GM21390 (cell line): ENCODE measurements around the gene MYO15B.

Experiments
- ATAC-seq: cut with Tn5 transposase; IDR thresholded peaks from one replicate; pipeline ENCODE4 v1.9.1; 2021; ENCODE audit not compliant: unreplicated experiment

Gene MYO15B

DNA sequence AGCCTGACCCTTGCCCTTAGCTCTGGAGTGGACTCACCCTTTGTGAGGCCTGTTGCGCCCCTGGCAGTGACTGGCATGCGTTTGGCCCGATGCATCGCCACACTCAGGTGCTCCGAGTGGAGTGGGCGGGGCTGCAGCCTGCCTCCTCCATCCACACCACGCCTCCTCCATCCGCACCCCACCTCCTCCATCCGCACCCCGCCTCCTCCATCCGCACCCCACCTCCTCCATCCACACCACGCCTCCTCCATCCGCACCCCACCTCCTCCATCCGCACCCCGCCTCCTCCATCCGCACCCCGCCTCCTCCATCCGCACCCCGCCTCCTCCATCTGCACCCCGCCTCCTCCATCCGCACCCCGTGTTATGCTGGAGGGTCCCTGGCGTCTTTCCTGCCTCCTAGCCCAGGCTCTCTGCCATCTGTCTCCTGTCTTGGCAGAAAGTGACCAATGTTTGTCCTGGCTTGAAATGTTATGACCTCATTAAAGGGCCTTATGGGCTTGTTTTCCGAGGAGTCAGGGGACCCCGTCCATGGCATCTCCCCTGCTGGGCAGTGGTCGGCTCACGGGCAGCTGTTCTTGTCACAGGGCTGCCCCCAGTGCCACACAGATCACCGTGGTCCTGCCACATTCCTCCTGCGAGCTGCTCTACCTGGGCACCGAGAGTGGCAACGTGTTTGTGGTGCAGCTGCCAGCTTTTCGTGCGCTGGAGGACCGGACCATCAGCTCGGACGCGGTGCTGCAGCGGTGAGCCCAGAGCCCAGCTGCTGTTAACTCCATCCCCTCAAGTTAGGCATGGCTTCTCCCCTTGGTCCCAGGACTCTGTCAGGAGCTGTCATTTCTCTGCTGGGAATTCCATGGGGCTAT lies 28.7 kb upstream of the MYO15B start:
- no peak for ATAC-seq

- no peak for ATAC-seq
These were observed 27.6 kb upstream of the MYO15B start for GRCh38 chr17:75559958-75560533.

DNA sequence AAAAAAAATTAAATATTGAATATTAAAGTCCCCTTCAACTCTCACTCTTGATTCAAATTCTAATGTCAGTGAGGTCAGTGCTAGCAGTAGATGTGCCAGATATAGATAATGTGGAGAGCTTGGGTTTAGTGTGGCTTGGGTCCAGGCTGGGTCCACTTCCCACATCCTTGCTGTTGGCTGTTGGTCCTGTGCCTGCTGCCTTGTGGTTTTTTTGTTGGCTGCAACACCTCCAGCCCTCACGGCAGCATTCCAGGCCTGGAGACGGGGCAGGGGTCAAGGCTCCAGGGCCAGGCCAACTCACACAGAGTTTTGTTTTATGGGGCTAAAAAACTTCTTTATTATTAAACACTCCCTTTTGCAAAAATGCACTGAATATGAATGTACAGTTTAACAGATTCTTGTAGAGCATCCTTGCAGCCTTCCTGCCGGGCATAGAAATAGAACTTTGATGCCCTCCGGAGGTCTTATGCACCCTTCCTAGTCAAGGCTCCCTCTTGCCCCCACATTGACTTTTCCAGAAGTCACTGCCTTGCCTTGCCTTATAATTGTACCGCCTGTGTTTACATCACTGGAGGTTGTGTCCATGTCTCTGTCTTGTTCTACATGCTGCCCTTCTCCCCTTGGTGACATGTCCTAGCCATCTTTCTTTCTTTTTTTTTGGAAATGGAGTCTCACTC lies 25.5 kb upstream of the MYO15B start:
- no peak for ATAC-seq

DNA sequence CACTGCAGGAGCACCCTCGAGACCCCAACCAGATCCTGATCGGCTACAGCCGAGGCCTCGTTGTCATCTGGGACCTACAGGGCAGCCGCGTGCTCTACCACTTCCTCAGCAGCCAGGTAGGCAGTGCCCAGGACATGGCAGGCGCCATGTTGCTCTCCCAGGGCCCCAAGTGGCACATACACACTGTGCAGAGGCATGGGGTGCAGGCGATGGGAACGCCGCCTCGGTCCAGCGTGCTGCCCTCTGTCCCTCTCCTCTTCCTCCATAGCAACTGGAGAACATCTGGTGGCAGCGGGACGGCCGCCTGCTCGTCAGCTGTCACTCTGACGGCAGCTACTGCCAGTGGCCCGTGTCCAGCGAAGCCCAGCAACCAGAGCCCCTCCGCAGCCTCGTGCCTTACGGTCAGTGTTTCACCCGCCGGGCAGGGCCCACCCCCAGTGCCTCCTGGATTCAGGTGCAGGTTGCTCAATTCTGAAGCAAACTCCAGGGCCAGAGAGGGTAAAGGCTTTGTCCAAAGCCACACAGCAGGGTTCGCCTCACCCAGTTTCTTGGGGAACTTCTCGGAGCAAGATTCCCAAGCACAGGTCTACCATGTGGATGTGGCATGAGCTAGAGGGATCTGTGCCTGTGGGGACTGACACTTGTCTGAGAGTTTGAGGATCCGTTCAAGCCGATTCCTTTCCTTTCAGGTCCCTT lies 24.4 kb upstream of the MYO15B start:
- ATAC-seq: no peak

GRCh38 chr17:75564195-75564594 lies 23.4 kb upstream of the MYO15B start:
- ATAC-seq: no peak

- no peak for ATAC-seq
These were observed 22.5 kb upstream of the MYO15B start for GRCh38 chr17:75565066-75565465.

- no peak for ATAC-seq
These were observed 22.0 kb upstream of the MYO15B start for GRCh38 chr17:75565618-75566017.

DNA sequence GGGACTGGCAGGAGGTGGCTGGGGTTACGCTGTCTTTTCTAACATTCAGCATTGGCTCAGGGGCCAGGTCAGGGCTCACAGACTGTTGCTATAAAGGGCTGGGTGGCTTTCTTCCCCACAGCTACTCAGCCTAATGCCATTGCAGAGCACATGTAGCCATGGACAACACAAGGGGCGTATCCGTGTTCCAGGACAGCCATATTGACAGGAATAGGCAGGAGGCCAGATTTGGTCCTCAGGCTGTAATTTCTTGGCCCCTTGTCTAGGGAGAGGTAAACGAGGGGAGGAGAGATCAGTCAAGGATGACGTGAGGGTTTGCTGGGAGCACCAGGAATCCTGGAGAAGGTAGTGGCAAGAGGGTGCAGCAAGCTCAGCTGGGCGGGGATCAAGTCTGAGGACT lies 21.2 kb upstream of the MYO15B start:
- no peak for ATAC-seq

DNA sequence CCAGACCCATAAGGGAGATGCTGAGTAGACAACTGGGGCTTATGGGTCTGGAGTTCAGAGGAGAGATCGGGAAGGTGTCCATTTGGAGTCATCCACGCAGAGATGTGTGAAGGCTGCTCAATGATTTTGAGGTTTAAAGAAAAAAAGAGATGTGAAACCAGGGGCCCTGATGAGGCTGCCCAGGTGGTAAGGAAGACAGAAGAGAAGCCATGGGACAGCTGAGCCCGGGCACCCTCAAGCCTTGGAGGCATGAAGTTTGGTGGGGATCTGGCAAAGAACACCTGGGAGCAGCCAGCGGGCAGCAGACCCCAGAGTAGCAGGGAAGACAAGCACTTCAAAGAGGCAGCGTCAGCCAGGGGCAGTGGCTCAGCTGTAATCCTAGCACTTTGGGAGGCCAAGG lies 20.8 kb upstream of the MYO15B start:
- ATAC-seq: no peak

- no peak for ATAC-seq
These were observed 19.0 kb upstream of the MYO15B start for GRCh38 chr17:75568412-75569255.

- ATAC-seq: no peak
These were observed 17.4 kb upstream of the MYO15B start for GRCh38 chr17:75570034-75570676.

- ATAC-seq: no peak
These were observed 16.8 kb upstream of the MYO15B start for GRCh38 chr17:75570772-75571171.

- no peak for ATAC-seq
These were observed 16.3 kb upstream of the MYO15B start for GRCh38 chr17:75571197-75571884.

DNA sequence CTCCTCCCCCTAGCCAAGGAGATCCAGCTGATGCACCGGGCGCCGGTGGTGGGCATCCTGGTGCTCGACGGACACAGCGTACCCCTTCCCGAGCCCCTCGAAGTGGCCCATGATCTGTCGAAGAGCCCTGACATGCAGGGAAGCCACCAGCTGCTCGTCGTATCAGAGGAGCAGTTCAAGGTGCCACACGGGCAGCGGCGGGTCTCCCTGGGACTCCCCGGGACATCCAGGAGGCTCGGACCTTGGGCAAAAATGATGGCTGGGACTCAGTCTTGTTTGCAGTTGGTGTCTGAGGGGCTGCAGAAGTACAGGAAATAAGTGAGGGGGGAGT lies 15.8 kb upstream of the MYO15B start:
- ATAC-seq: no peak

- ATAC-seq: no peak
These were observed 14.7 kb upstream of the MYO15B start for GRCh38 chr17:75572713-75573539.

- ATAC-seq: no peak
These were observed 14.1 kb upstream of the MYO15B start for GRCh38 chr17:75573540-75573957.

DNA sequence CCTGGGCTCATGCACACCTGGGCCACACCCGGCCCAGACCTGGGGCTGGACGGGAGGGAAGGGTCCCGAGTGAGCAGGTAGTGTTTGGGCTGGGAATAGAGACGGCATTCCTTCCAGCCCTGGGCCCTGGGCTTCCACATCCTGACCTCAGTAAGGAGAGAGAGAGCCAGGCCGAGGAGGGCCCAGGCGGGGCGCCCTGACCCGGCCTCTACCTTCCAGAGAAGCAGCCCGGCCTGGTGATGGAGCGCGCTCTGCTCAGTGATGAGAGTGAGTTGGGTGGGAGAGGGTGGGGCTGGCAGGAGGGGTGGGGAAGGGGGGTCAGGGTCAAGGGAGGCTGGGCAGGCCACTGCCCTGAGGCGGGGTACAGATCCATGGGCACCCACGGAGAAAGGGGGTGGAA lies 13.6 kb upstream of the MYO15B start:
- ATAC-seq: no peak

DNA sequence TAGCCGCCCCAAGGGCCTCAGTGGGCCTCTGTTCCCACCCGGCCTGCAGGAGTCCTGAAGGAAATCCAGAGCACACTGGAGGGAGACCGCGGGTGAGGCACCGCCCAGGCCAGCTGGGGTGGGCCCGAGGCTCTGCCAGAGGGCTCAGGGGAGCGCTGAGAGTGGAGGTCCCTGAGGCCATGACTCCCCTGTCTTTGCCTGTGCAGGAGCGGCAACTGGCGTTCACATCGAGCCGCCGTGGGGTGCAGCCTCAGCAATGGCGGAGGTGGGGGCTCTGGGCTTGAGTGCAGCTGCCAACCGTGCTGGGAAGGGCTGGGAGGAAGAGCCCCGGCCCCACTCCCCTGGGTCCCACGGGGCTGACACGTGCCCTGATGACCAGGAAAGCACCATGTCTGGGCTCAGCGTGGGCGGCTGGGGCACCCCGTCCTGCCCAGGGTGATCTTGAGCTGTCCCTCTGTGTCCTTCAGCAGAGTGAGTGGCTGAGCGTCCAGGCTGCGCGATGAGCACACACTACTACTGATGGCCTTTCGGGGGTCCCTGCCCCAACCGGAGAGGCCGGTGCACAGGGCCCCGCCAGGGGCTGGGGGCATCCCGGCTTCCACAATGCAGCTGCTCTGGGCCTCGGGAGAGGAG lies 13.1 kb upstream of the MYO15B start:
- ATAC-seq: no peak
